Measurements from ENCODE around the gene NFATC2.

NFATC2 gene

DNA sequence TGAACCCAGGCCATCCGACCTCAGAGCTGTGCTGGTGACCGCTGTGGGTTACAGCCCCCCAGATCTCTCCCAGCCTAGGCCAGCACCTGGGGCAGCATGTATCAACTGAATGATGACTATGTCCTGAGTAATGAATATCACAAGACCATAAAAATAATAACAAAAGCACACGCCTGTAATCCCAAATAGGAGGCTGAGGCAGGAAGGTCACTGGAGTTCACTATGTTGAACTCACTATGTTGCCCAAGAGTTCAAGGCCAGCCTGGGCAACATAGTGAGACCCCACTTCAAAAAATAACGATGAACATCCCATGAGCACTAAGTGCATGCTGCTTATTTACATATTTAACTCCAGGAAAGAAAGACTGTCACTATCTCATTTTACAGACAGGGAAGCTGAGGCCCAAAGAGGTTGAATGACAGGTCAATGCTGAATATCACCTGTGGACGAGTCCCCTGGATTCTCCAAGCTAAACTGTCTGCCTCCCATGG is 92.3 kb downstream of the NFATC2 start:
- no peak for TF ChIP-seq RAD21 (IDR thresholded peaks at IDR 0.05; ENCODE audit: low read depth)
- TF ChIP-seq CEBPB (IDR thresholded peaks at IDR 0.05), result no peak
- TF ChIP-seq, protein P1, sequence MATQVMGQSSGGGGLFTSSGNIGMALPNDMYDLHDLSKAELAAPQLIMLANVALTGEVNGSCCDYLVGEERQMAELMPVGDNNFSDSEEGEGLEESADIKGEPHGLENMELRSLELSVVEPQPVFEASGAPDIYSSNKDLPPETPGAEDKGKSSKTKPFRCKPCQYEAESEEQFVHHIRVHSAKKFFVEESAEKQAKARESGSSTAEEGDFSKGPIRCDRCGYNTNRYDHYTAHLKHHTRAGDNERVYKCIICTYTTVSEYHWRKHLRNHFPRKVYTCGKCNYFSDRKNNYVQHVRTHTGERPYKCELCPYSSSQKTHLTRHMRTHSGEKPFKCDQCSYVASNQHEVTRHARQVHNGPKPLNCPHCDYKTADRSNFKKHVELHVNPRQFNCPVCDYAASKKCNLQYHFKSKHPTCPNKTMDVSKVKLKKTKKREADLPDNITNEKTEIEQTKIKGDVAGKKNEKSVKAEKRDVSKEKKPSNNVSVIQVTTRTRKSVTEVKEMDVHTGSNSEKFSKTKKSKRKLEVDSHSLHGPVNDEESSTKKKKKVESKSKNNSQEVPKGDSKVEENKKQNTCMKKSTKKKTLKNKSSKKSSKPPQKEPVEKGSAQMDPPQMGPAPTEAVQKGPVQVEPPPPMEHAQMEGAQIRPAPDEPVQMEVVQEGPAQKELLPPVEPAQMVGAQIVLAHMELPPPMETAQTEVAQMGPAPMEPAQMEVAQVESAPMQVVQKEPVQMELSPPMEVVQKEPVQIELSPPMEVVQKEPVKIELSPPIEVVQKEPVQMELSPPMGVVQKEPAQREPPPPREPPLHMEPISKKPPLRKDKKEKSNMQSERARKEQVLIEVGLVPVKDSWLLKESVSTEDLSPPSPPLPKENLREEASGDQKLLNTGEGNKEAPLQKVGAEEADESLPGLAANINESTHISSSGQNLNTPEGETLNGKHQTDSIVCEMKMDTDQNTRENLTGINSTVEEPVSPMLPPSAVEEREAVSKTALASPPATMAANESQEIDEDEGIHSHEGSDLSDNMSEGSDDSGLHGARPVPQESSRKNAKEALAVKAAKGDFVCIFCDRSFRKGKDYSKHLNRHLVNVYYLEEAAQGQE (IDR thresholded peaks at IDR 0.05; ENCODE audit: low read depth), result no peak
- TF ChIP-seq TEAD4 (IDR thresholded peaks at IDR 0.05), result no peak
- no peak for TF ChIP-seq TAF1 (IDR thresholded peaks at IDR 0.05; ENCODE audit: low read depth)
- TF ChIP-seq EGR1 (IDR thresholded peaks at IDR 0.05), result no peak
- no peak for TF ChIP-seq TCF12 (IDR thresholded peaks at IDR 0.05; ENCODE audit: low read depth)
- TF ChIP-seq YY1 (IDR thresholded peaks at IDR 0.05; ENCODE audit: low read depth), result no peak
- no peak for TF ChIP-seq EP300 (IDR thresholded peaks at IDR 0.05; ENCODE audit: borderline replicate concordance)
- no peak for TF ChIP-seq CREB1 (IDR thresholded peaks at IDR 0.05; ENCODE audit: low read depth)
- TF ChIP-seq NFIC (IDR thresholded peaks at IDR 0.05), result no peak
- TF ChIP-seq FOXM1 (IDR thresholded peaks at IDR 0.05; ENCODE audit: borderline replicate concordance, low read depth), result no peak
- TF ChIP-seq, protein P2, sequence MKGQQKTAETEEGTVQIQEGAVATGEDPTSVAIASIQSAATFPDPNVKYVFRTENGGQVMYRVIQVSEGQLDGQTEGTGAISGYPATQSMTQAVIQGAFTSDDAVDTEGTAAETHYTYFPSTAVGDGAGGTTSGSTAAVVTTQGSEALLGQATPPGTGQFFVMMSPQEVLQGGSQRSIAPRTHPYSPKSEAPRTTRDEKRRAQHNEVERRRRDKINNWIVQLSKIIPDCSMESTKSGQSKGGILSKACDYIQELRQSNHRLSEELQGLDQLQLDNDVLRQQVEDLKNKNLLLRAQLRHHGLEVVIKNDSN (IDR thresholded peaks at IDR 0.05), result no peak
- TF ChIP-seq ZBTB7A (IDR thresholded peaks at IDR 0.05; ENCODE audit: low read depth), result no peak
- TF ChIP-seq, protein P3, sequence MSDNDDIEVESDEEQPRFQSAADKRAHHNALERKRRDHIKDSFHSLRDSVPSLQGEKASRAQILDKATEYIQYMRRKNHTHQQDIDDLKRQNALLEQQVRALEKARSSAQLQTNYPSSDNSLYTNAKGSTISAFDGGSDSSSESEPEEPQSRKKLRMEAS (IDR thresholded peaks at IDR 0.05), result no peak

DNA sequence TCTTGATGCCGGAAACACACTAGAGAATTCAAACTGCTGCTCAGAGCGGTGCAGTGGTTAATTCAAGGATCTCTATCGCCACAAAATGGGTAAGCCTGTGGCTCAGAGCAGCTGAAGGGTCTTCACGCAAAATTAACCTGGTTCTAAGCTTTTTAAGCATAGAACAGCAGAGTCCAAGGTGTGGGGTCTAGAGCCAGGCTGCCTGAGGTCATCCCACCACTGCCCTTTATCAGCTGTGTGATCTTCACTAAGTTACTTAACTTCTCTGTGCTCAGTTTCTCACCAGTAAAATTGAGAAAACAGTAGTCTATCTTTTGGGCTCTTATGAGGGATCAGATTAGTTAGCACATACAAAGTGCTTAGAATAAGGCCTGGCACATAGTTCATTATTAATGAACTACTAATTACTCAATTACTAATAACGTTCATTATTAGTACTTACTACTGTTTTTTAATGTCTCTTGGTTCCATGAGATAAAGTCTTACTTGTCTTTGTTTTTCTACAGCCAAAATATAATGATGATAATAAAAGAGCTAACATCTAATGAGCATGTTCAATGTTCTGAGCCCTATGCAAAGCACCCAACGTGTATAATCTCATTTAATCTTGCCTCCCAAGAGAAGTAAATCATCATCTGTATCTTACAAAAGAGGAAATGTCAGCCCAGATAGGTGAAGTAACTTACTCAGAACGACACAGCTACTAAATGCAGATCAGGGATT is 92.9 kb downstream of the NFATC2 start:
- TF ChIP-seq TAF1 (IDR thresholded peaks at IDR 0.05; ENCODE audit: low read depth) (no peak), EP300 (IDR thresholded peaks at IDR 0.05; ENCODE audit: borderline replicate concordance) (no peak), TCF12 (IDR thresholded peaks at IDR 0.05; ENCODE audit: low read depth) (no peak), FOXM1 (IDR thresholded peaks at IDR 0.05; ENCODE audit: borderline replicate concordance, low read depth) (no peak), CREB1 (IDR thresholded peaks at IDR 0.05; ENCODE audit: low read depth) (no peak), CEBPB (IDR thresholded peaks at IDR 0.05) (no peak)
- TF ChIP-seq, protein P1 (IDR thresholded peaks at IDR 0.05; ENCODE audit: low read depth), result no peak
- TF ChIP-seq, protein P2 (IDR thresholded peaks at IDR 0.05), result no peak

DNA sequence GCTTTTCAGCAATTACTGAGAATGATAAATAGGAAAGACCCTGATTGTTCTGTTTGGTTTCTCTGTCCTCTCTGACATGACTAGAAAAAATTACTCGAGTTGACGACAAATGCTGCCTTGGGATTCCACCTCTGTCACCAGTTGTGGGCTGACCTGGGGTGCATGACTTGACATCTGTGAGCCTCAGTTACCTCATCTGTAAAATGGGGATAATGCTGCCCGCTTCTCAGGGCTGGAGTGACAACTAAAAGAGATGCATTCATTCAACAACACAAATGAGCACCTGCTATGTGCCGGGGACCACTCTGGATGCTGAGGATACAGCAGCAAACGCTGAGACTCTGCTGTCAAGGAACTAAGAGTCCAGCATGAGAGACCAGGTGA is 94.8 kb downstream of the NFATC2 start:
- TF ChIP-seq, protein P3 (IDR thresholded peaks at IDR 0.05), result no peak
- TF ChIP-seq EP300 (IDR thresholded peaks at IDR 0.05; ENCODE audit: borderline replicate concordance) (no peak), TEAD4 (IDR thresholded peaks at IDR 0.05) (no peak), FOXM1 (IDR thresholded peaks at IDR 0.05; ENCODE audit: borderline replicate concordance, low read depth) (no peak), TCF12 (IDR thresholded peaks at IDR 0.05; ENCODE audit: low read depth) (no peak)
- TF ChIP-seq, protein P1 (IDR thresholded peaks at IDR 0.05; ENCODE audit: low read depth), result no peak

GRCh38 chr20:51447097-51447764 is 95.3 kb downstream of the NFATC2 start:
- TF ChIP-seq YY1 (IDR thresholded peaks at IDR 0.05; ENCODE audit: low read depth) (no peak), NFIC (IDR thresholded peaks at IDR 0.05) (peak; percentile 65), EP300 (IDR thresholded peaks at IDR 0.05; ENCODE audit: borderline replicate concordance) (peak; percentile 62), ZBTB7A (IDR thresholded peaks at IDR 0.05; ENCODE audit: low read depth) (0 out of 2 replicates have a peak, but pooled peaks have one; percentile 60), EGR1 (IDR thresholded peaks at IDR 0.05) (peak; percentile 94), TCF12 (IDR thresholded peaks at IDR 0.05; ENCODE audit: low read depth) (peak; percentile 38; the same call in 1 of the 2 replicates), TEAD4 (IDR thresholded peaks at IDR 0.05) (peak; percentile 43; the same call in 1 of the 2 replicates), RAD21 (IDR thresholded peaks at IDR 0.05; ENCODE audit: low read depth) (no peak)
- TF ChIP-seq, protein P3 (IDR thresholded peaks at IDR 0.05), result no peak
- TF ChIP-seq, protein P1 (IDR thresholded peaks at IDR 0.05; ENCODE audit: low read depth), result no peak
